OCI-M2 (cell line): Measurements from ENCODE around the gene DGUOK.
"Not testable (repeated sequence)": the region's sequence is repeated elsewhere in the genome, so short reads cannot be mapped to it uniquely, and the experiment has no call there.

Source experiments
- DNase-seq: peaks from one replicate; lab custom pipeline; 2025; ENCODE audit not compliant: unreplicated experiment; lab: John Stamatoyannopoulos, UW

The DGUOK gene

GRCh38 chr2:73899801-73900336, 26.8 kb upstream of the DGUOK start:
- no peak for DNase-seq

DNA sequence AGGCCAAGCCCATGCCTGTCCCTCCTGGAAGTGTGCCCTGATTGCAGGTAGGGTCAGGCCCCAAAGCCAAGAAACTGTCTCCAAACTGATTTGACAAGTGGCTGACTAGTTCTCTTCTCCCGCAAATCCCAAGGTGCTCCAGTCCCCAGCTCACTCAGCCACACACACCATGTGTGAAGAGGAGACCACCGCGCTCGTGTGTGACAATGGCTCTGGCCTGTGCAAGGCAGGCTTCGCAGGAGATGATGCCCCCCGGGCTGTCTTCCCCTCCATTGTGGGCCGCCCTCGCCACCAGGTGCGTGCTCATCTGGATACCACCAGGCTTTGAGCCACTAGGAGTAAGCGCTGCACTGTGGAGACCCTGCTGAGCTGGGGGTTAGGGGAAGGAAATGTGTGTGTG, 25.5 kb upstream of the DGUOK start:
- DNase-seq, result no peak

DNA sequence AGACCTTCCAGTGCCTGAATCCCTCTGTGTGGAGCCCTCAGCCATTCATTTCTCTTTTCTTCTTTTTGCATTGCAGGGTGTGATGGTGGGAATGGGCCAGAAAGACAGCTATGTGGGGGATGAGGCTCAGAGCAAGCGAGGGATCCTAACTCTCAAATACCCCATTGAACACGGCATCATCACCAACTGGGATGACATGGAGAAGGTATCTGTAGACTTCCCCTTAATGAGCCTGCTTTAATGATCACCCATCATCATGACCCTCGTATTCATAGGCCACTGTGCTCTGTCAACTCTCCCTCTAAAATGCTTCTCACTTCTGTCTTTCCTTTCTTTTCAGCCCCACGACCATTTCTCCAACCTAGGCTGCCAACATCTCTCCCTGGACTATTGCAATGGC, 24.4 kb upstream of the DGUOK start:
- DNase-seq, result no peak

DNA sequence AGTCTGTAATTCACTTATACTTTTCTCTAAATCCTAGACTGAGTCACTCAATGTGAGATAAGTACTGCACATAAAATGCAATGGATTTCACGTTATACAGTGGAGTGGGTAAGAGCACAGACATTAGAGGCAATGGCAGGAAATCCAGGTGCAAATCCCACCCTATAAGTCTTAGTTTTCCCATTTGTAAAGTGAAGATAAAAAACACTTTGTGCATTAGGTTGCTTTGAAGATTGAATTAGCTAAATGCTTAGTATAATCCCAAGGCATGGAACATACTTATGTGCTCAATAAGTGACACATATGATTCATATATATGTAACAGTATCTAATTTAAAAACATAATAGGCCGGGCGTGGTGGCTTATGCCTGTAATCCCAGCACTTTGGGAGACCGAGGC, 23.4 kb upstream of the DGUOK start:
- no peak for DNase-seq

DNA sequence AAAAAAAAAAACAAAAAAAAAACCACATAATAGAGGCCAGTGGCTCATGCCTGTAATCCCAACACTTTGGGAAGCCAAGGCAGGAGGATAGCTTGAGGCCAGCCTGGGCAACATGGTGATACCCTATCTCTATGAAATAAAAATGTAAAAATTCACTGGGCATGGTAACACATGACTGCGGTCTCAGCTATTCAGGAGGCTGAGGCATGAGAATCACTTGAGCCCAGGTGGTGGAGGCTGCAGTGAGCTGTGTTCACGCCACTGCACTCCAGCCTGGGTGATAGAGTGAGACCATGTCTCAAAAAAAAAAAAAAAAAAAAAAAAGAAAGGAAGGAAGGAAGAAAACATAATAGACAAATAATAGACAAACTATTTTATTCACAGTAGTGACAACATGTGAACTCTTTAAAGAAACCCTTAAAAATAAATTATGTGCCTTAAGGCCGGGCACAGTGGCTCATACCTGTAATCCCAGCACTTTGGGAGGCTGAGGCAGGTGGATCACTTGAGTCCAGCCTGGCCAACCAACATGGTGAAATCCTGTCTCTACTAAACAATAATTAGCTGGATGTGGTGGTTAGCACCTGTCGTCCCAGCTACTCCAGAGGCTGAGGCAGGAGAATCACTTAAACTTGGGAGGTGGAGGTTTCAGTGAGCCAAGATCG, 22.6 kb upstream of the DGUOK start:
- not testable (repeated sequence) for DNase-seq

DNA sequence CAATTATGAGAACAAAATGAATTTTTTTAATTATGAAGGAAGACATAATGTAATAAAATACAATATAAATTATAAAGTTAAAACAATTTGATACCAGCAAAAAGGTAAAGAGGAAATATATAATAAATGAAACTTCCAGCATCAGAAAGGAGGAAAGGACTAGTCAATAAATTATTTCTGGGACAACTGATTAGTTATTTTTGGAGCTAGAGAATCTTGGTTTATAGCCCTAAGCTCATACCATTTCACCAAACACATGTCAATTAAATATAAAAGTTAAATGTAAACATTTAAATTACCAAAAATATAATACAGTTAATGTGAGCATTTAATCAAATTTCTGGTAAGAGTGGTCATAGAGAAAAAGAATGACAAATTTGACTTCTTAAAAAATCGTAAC, 21.7 kb upstream of the DGUOK start:
- DNase-seq, result no peak

- no peak for DNase-seq
Observed at GRCh38 chr2:73906847-73907505, 19.7 kb upstream of the DGUOK start.

GRCh38 chr2:73907840-73908452, 18.7 kb upstream of the DGUOK start:
- DNase-seq, result no peak

- DNase-seq, result no peak
Observed at GRCh38 chr2:73908689-73909652, 17.7 kb upstream of the DGUOK start.

DNA sequence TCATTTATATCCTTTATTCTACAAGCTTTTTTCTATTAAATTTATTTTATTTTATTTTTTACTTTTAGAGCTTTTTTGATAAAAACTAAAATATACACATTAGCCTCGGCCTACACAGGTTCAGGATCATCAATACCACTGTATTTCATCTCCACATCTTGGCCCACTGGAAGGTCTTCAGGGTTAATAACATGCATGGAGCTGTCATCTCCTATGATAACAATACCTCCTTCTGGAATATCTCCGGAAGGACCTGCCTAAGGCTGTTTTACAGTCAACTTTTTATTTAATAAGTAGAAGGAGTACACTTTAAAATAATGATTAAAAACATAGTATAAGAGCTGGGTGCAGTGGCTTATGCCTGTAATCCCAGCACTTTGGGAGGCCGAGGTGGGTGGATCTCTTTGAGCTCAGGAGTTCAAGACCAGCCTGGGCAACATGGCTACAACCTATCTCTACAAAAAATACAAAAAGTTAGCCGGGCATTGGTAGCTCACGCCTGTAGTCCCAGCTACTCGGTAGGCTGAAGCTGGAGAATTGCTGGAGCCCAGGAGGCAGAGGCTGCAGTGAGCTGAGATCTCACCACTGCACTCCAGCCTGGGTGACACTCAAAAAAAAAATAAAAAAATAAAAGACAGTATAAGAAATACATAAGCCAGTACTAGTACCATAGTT, 15.7 kb upstream of the DGUOK start:
- no peak for DNase-seq

DNA sequence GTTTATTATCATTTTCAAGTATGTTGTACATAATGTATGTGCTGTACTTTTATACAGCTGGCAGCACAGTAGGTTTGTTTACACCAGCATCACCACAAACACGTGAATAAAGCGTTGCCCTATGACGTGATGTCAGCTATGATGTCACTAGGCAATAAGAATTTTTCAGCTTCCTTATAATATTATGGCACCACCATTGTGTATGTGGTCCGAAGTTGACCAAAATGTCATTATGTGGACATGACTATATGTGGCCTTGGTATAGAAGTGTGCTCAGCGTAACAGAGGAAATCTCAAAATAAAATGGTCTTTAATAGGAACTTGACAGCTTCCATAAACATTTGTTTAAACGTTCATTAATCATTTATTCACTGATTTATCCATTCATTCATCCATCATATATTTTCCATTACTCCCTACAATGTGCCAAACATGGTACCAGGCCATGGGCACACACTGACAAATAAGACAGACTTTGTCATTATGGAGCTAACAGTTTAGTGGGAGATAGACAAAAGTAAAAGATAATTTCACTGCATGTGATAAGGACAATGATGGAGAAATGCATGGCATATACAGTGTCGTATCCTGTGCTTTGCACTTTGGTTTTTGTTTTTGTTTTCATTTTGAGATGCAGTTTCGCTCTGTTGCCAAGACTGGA, 15.0 kb upstream of the DGUOK start:
- no peak for DNase-seq

DNA sequence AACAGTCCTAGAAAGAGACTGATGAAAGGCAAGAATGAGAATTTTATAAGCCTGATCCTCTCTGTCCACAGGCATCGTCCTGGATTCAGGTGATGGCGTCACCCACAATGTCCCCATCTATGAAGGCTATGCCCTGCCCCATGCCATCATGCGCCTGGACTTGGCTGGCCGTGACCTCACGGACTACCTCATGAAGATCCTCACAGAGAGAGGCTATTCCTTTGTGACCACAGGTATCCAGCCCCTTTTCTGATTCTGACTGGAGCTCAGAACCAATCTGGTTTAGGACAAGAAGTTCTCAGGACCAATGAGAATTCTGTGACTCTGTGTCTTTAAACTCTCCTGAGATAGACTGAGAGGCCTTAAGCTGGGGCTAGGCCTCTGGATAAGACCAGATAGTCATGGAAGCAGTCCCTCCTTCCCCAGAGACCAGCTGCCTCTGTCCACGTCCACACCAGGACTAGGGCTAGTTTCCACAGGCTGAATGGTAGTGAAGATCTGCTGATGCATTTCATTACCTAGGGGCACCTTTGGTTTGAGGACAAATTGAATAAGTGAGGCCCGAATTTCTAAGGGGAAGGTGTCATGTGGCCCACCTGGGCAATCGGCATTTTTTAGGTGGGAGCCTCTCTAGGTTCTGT, 13.1 kb upstream of the DGUOK start:
- DNase-seq, result no peak

GRCh38 chr2:73914667-73915066, 12.0 kb upstream of the DGUOK start:
- DNase-seq, result no peak

DNA sequence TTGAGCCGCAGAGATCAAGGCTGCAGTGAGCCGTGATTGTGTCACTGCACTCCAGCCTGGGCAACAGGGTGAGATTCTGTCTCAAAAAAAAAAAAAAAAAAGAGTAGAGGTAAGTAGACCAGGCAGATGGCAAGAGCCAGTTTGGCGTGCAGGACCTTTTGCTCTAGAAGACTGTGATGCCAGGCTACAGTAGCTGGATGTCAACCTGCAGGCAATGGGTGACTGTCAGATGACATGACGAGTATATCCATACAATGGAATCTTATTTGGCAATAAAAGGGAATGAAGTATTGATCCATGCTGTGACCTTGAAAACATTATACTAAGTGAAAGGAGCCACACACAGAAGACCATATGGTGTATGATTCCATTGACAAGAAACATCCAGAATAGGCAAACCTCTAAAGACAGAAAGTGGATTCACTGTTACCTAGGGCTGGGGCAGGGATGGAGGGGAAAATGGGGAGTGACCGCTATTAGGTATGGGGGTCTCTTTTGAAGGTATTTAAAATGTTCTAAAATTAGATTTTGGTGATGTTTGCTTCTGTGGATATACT, 11.2 kb upstream of the DGUOK start:
- DNase-seq, result no peak

DNA sequence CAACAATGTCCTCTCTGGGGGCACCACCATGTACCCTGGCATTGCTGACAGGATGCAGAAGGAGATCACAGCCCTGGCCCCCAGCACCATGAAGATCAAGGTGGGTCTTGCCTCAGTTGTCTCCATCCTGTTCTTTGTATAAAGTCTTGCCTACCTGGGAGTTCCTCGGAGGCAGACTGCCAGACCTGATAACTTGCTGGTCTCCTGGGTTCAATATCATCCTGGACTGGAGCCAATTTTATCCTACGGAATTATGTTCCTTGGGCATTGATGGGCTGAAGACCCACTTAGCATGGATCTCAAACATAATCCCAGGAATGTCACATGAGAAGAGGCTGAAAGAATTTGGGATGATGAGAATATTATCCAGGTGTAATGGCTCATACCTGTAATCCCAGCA, 10.0 kb upstream of the DGUOK start:
- no peak for DNase-seq

- no peak for DNase-seq
Observed at GRCh38 chr2:73917296-73917695, 9.4 kb upstream of the DGUOK start.

- DNase-seq, result no peak
Observed at GRCh38 chr2:73917696-73918207, 8.9 kb upstream of the DGUOK start.

DNA sequence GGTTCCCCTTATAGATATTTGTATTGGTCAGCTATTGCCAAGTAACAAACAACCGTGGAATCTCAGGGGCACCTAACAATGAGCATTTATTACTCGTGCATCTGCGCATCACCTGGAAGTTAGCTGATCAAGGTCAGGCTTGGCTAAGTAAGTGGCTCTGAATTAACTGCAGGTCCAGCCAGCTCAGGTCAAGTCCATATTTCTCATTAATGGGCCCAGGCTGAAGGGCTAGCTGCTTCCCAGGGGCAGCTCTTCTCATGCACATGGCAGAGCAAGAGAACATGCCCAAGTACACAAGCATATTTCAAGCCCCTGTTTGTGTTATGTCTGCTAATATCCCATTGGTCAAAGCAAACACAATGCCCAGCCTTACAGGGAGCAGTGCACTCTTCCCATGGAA, 7.8 kb upstream of the DGUOK start:
- no peak for DNase-seq

- no peak for DNase-seq
Observed at GRCh38 chr2:73919596-73920228, 7.0 kb upstream of the DGUOK start.
